Natural killer cell (primary cell): ENCODE measurements around the gene IL17REL. TPM values are rescaled to one million over a fixed set of nuclear protein-coding genes. Genes with fewer than 3 reads are reported as not detected.
A peak's percentile ranks its signal among the peaks of the same experiment; 100 is the strongest.

Source experiments
- ATAC-seq, 3 donors: fragments of 150-1000 bp in 2 of 3; fragments of 200-7000 bp in 1 of 3; cut with Tn5 transposase; 1 replicate in 1 of 3; 2 replicates in 2 of 3; pipeline ENCODE4 v1.10.0; 2021; ENCODE audit warnings: mild to moderate bottlenecking in 2 of 3, moderate library complexity in 2 of 3
- DNase-seq, 2 donors: peaks; one replicate each; pipeline versions ENCODE4 v3.0.0 to v3.0.0-alpha.2; 2013 to 2021; ENCODE audit warnings: mixed read lengths in 1 of 2
- H3K27ac ChIP-seq: one replicate; pipeline ENCODE4 v1.5.1; 2013; ENCODE audit warnings: mild to moderate bottlenecking, low read length
- H3K27me3 ChIP-seq: one replicate; pipeline ENCODE4 v1.6.1; 2013; ENCODE audit warnings: low read length; ENCODE audit not compliant: control insufficient read depth, insufficient read depth
- H3K36me3 ChIP-seq: one replicate; pipeline ENCODE4 v1.6.1; 2013; ENCODE audit warnings: low read length; ENCODE audit not compliant: control insufficient read depth, insufficient read depth
- H3K4me1 ChIP-seq: one replicate; pipeline ENCODE4 v1.6.1; 2013; ENCODE audit warnings: low read length; ENCODE audit not compliant: control insufficient read depth, insufficient read depth
- H3K4me3 ChIP-seq: one replicate; pipeline ENCODE4 v1.5.1; 2013; ENCODE audit warnings: low read length
- H3K9me3 ChIP-seq: one replicate; pipeline ENCODE4 v1.6.1; 2013; ENCODE audit warnings: low read length; ENCODE audit not compliant: control insufficient read depth, insufficient read depth
- H3K27ac Mint-ChIP-seq, 2 donors: one replicate each; pipeline ENCODE4 v1.8.0; 2022; ENCODE audit warnings: mild to moderate bottlenecking in 2 of 2, mixed read lengths in 2 of 2, moderate library complexity in 1 of 2
- H3K27me3 Mint-ChIP-seq, 2 donors: one replicate each; pipeline ENCODE4 v1.8.0; 2022; ENCODE audit warnings: low read depth in 2 of 2, mixed read lengths in 2 of 2
- H3K36me3 Mint-ChIP-seq: one replicate; pipeline ENCODE4 v1.8.0; 2022; ENCODE audit warnings: mixed read lengths
- H3K4me1 Mint-ChIP-seq, 2 donors: one replicate each; pipeline ENCODE4 v1.8.0; 2022; ENCODE audit warnings: mixed read lengths in 2 of 2
- H3K4me3 Mint-ChIP-seq: one replicate; pipeline ENCODE4 v1.8.0; 2022; ENCODE audit warnings: mild to moderate bottlenecking, moderate library complexity, mixed read lengths
- H3K9me3 Mint-ChIP-seq, 2 donors: one replicate each; pipeline ENCODE4 v1.8.0; 2022; ENCODE audit warnings: mixed read lengths in 2 of 2
- CTCF ChIP-seq: fragments of 200-600 bp; IDR thresholded peaks from one replicate; pipeline ENCODE4 v1.8.0; 2022; ENCODE audit warnings: antibody characterized with exemption
- WGBS: methylation state at CpG from one replicate; pipeline ENCODE4 v1.1.7; 2013; ENCODE audit warnings: missing lambda C conversion rate; ENCODE audit not compliant: insufficient coverage; 5-methylcytosine and 5-hydroxymethylcytosine counted together
- intact Hi-C: fragments of 100-400 bp; cut with micrococcal nuclease; formaldehyde crosslinking; loops from one replicate; pipeline ENCODE4 v1.14.2; 2022
- total RNA-seq, 4 donors: library from RNA; stranded (reverse); fragments of 120-200 nt in 1 of 4; gene quantifications; one replicate each; pipeline versions ENCODE4 v1.2.3 to v1.2.4, GENCODE V29; 2013 to 2022

Gene IL17REL
- total RNA-seq, 3 donors from 2014 or later (not counting 1 experiment from before 2014, with no cell fraction given): not detected

DNA sequence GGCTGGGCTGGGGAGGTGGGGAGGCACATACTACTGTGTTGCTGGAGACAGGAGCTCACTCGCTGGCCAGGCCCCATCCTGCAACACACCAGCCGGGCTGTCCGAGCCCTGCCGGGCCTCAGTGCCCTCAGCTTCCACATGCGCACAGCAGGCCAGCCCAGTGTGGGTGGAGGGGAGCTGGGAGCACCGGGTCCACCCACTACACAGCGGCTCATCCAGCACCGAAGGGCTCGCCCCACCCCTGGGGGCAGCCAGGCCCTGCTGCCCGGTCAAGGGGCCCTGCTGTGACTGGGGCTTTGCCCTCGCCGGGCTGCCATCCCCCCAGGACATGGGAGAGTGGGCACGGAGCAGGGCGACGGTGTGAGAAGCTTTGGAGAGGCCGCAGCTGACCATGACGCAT lies 36.3 kb upstream of the IL17REL start:
- H3K4me1 ChIP-seq: peaks cover 20% of the 10 kb centered on the region
- no peak overlapping the region for H3K4me3 ChIP-seq
- no peak overlapping the region for H3K4me3 Mint-ChIP-seq
- intact Hi-C loops: no loop called here
- no peak for DNase-seq
- no peaks in the 10 kb centered on the region for H3K36me3 ChIP-seq
- no peaks in the 10 kb centered on the region for H3K27me3 ChIP-seq
- TF ChIP-seq CTCF: no peak
- peaks cover 8 to 9% of the 10 kb centered on the region in 2 donors for H3K4me1 Mint-ChIP-seq
- no peaks in the 10 kb centered on the region for H3K36me3 Mint-ChIP-seq
- ATAC-seq: no peak
- H3K9me3 ChIP-seq: no peaks in the 10 kb centered on the region
- H3K27me3 Mint-ChIP-seq: peaks cover 0 to 5% of the 10 kb centered on the region in 2 donors
- H3K27ac Mint-ChIP-seq: no peak overlapping the region
- no peak overlapping the region for H3K27ac ChIP-seq
- 93% methylated on average over 17 of the region's 17 CpGs for WGBS
- peaks cover 0 to under 1% of the 10 kb centered on the region in 2 donors for H3K9me3 Mint-ChIP-seq

DNA sequence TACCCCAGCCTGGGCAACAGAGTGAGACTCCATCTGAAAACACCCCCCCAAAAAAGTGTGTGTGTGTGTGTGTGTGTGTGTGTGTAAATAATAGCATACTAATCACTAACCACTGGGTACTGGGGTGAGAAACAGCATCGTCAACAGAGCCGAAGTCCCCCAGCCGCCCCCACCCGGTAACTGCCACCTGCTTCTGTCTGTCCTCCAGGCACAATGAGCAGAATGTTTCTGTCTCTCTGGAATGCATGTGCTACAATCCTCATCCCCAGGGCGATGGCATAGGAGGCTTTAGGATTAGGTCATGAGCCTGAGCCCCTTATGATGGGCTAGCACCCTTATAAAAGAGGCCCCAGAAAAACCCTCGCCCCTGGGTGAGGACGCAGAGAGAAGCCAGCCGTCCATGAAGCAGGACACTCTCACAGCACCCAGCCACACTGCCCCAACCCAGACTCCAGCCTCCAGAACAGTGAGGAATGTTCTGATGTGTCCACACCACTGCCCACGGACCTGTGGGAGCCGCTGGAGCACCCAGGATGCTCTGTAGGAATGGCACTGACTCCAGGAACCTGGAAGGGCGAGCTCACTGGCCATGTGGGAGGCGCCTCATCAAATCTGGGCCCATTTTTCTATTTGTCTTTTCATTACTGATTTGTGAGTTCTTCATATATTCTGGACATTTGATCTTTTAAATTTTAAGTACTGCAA lies 35.6 kb upstream of the IL17REL start:
- ATAC-seq: peak in 2 of 3 donors; percentile 29 to 45
- no peak for DNase-seq
- no peaks in the 10 kb centered on the region for H3K36me3 Mint-ChIP-seq
- intact Hi-C loops: no loop called here
- H3K4me1 Mint-ChIP-seq: peaks cover 8 to 9% of the 10 kb centered on the region in 2 donors
- no peak for TF ChIP-seq CTCF
- Histone ChIP-seq H3K36me3 (no peaks in the 10 kb centered on the region), H3K4me1 (peaks cover 23% of the 10 kb centered on the region), H3K4me3 (no peak overlapping the region), H3K27me3 (no peaks in the 10 kb centered on the region), H3K9me3 (no peaks in the 10 kb centered on the region), H3K27ac (no peak overlapping the region)
- no peak overlapping the region for H3K27ac Mint-ChIP-seq
- no peak overlapping the region for H3K4me3 Mint-ChIP-seq
- peaks cover 0 to 10% of the 10 kb centered on the region in 2 donors for H3K27me3 Mint-ChIP-seq
- no peaks in the 10 kb centered on the region for H3K9me3 Mint-ChIP-seq
- 73% methylated on average over 11 of the region's 12 CpGs for WGBS

- no peaks in the 10 kb centered on the region for H3K27me3 ChIP-seq
- H3K27ac ChIP-seq: no peak overlapping the region
- no peak overlapping the region for H3K4me3 ChIP-seq
- no peaks in the 10 kb centered on the region for H3K36me3 ChIP-seq
- Mint-ChIP-seq H3K36me3 (no peaks in the 10 kb centered on the region), H3K4me3 (no peak overlapping the region), H3K27ac (no peak overlapping the region), H3K4me1 (peaks cover 8 to 9% of the 10 kb centered on the region in 2 donors), H3K9me3 (no peaks in the 10 kb centered on the region), H3K27me3 (peaks cover 8 to 14% of the 10 kb centered on the region in 2 donors)
- ATAC-seq: no peak
- no peaks in the 10 kb centered on the region for H3K9me3 ChIP-seq
- WGBS: 94% methylated on average over 15 of the region's 16 CpGs
- DNase-seq: no peak
- intact Hi-C loops: no loop called here
- H3K4me1 ChIP-seq: peaks cover 23% of the 10 kb centered on the region
- TF ChIP-seq CTCF: no peak
Observed at GRCh38 chr22:50047346-50047745, 34.8 kb upstream of the IL17REL start.
